Raji (cell line): ENCODE results near the gene UIMC1.

ENCODE experiments used
- POLR2A ChIP-seq: IDR thresholded peaks from 2 replicates; pipeline ENCODE4 v1.6.1; 2011; ENCODE audit warnings: low read depth, low read length, control low read depth; ENCODE audit not compliant: insufficient read depth

Gene UIMC1

DNA sequence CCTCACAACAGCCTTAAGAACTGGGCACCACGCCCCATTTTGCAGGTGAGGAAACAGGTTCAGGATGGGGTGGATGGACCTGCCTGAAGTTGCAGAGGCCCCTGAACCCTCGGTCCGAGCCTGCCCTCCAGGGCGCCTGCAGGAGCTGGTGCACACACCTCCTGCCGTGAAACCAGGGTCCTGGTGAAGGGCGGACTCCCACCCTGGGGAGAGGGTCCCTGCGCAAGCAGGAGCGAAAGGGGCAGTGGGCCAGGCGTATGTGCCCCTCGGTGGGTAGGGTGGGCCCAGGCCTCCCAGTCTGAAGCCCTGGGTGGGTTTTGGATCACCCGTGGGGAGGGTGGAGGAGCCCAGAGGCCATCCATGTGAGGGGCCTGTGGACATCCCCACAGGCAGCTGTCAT is 145.3 kb downstream of the UIMC1 start:
- TF ChIP-seq POLR2A: no peak

DNA sequence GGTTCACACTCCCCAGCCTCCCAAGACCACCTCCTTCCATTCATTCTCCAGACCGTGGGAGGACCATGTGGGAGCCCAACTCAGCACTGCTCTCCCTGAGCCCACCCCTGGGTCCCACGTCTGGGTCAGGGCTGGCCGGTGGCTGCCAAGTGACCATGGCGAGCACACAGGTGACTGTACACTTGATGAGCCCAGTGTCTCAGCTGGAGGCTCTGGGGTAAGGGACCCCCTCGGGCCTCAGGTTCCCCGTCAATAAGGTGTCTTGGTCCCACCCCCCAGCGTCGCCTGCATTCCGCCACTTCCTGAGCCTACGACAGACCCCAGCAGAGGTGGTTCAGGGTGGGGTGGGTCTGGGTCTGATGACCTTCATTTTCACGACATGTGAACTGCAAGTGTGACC is 146.2 kb downstream of the UIMC1 start:
- no peak for TF ChIP-seq POLR2A

DNA sequence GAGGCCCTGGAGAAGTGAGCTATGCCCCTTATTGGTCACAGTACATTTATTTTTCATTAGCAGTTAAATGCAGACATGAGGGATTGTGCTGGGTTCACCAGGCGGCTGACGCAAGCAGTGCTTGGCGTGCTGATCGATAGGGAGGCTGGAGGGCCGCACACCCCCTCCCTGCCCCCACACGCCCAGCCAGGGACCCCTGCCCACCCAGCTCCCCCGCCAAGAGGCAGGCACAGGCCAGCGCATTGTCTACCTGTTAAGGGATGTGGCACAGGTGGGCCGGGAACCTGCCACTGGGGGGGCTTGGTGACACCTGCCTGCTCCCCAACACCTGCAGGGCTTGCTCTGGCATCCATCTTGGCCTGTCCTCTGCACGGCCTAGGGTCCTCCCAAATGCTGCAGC is 146.7 kb downstream of the UIMC1 start:
- TF ChIP-seq POLR2A: no peak

DNA sequence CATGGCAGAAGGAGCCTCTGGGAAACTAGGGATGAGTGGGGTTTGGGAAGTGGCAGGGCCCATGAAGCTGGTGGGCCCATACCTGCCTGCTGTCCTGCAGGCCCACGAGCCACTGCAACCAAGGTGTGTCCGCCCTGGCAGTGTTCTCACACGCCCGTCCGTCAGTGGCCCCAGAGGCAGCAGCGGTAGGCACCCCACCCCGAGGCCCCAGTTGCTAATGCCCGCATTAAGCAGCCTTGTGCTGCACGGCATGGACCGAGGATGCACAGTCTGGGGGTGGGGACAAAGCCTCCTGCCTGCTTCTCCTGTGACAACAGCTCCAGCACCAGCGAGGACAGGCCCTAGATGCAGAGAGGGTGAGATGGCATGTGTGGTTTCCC is 148.7 kb downstream of the UIMC1 start:
- TF ChIP-seq POLR2A: no peak

DNA sequence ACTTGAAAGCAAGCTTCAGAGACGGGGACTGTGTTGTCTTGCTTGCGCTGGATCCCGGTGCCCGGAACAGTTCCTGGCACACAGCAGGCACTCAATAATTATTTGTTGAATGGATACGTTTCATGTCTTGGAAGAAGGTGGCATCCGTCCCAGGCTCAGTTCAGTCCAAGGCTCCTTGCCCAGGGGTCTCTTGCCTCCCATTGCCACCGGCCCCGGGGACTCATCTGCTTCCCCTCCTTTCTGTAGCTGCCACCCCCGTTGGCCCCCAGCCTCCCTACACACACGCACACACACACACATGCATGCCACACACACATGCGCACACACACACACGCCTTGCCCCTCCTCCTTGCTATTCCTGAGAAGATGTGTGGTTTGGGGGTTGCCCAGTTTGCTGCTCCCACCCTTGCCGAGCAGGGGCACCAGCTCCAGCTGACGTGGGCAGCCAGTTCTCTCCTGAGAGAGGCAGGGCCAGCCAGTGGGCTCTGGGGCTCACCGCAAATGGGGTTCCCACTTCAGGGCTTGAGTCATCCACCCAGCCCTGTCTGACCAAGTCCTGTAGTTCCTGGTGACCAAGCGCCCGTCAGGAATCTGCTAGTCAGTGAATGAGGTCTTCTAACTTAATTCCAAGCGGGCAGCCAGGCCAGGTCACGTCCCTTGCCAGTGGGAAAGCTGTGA is 149.2 kb downstream of the UIMC1 start:
- no peak for TF ChIP-seq POLR2A

DNA sequence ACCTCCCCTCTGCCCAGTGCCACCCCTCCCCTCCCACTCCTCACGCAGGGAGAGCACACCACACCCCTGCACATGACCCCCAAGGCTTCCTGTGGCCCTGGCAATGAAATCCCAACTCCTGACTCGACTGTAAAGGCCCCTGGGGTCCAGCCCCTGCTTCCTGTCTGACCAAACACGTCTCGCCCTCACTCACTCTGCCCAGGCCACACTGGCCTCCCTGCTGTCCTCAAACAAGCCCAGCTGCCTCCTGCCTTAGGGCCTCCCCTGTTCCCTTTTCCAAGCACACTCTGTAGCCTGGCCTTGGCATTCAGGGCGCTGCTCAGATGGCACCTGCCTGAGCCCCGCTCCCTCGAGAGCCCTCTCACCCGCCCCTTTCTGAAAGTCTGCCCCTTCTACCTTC is 149.8 kb downstream of the UIMC1 start:
- TF ChIP-seq POLR2A: no peak

DNA sequence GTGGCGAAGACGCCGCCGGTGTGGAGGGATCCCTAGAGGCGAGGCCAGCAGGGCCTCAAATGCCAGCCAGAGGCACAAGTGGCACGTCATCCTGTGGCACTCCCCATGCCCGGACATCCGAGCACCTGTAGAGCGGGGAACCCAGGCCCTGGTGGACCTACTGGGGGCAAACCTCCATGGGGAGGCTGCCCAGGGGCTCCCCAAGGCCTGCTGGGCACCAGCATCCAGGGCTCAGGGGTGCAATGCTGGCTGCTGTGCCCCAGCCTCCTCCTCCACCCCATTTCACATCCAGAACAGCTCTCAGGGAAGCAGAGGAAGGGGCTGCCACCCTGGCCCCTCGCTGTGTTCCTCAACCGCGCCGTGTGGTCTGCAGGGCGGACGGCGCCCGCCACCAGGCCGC is 151.0 kb downstream of the UIMC1 start:
- TF ChIP-seq POLR2A: no peak
